Activated CD8-positive, alpha-beta T cell treated with anti-CD3 and anti-CD28 coated beads for 36 hours (primary cell): ENCODE measurements around the gene SALL1. TPM values are rescaled to one million over a fixed set of nuclear protein-coding genes. Genes with fewer than 3 reads are reported as not detected.

Experiments used
- ATAC-seq: fragments of 200-7000 bp; cut with Tn5 transposase; one replicate; pipeline ENCODE4 v1.10.0; 2021; ENCODE audit warnings: mild to moderate bottlenecking, moderate library complexity
- CTCF ChIA-PET: fragments of 350-600 bp; sonication (Branson Sonifier 250); formaldehyde crosslinking; loops from one replicate; lab custom pipeline; 2021; ENCODE audit warnings: antibody characterized with exemption; lab: Charles Lee
- POLR2A ChIA-PET: fragments of 350-600 bp; sonication (Branson Sonifier 250); formaldehyde crosslinking; loops from one replicate; lab custom pipeline; 2021; ENCODE audit warnings: antibody characterized with exemption; lab: Charles Lee
- DNase-seq: peaks from one replicate; pipeline ENCODE4 v3.0.0-alpha.2; 2020
- H3K27ac Mint-ChIP-seq: one replicate; pipeline ENCODE4 v1.8.0; 2021; ENCODE audit warnings: mild to moderate bottlenecking, mixed read lengths
- H3K27me3 Mint-ChIP-seq: one replicate; pipeline ENCODE4 v1.8.0; 2021; ENCODE audit warnings: mixed read lengths
- H3K36me3 Mint-ChIP-seq: one replicate; pipeline ENCODE4 v1.8.0; 2021; ENCODE audit warnings: low read depth, mixed read lengths
- H3K4me1 Mint-ChIP-seq: one replicate; pipeline ENCODE4 v1.8.0; 2021; ENCODE audit warnings: low read depth, mixed read lengths
- H3K4me3 Mint-ChIP-seq: one replicate; pipeline ENCODE4 v1.8.0; 2021; ENCODE audit warnings: mild to moderate bottlenecking, moderate library complexity, mixed read lengths
- H3K9me3 Mint-ChIP-seq: one replicate; pipeline ENCODE4 v1.8.0; 2021; ENCODE audit warnings: mixed read lengths
- CTCF ChIP-seq: fragments of 200-600 bp; IDR thresholded peaks from one replicate; pipeline ENCODE4 v1.8.0; 2022; ENCODE audit warnings: antibody characterized with exemption, mild to moderate bottlenecking
- intact Hi-C: fragments of 100-400 bp; cut with micrococcal nuclease; formaldehyde crosslinking; loops from one replicate; pipeline ENCODE4 v1.10.0; 2022
- total RNA-seq, 2 experiments: library from RNA; stranded (reverse); gene quantifications; one replicate each; pipeline ENCODE4 v1.2.3, GENCODE V29; 2021

The SALL1 gene
- total RNA-seq, 2 experiments from 2014 or later: not detected

- Mint-ChIP-seq H3K4me1 (no peaks in the 10 kb centered on the region), H3K36me3 (no peaks in the 10 kb centered on the region), H3K4me3 (no peak overlapping the region), H3K27ac (no peak overlapping the region), H3K9me3 (no peaks in the 10 kb centered on the region), H3K27me3 (no peaks in the 10 kb centered on the region)
- intact Hi-C loops: no loop called here
- ATAC-seq (no peak), DNase-seq (no peak)
- ChIA-PET CTCF (no interaction called here), POLR2A (no interaction called here)
- no peak for TF ChIP-seq CTCF
Observed at GRCh38 chr16:51181503-51181811, 30.4 kb upstream of the SALL1 start.

GRCh38 chr16:51180719-51181502, 29.8 kb upstream of the SALL1 start:
- intact Hi-C loops: no loop called here
- no peaks in the 10 kb centered on the region for H3K4me1 Mint-ChIP-seq

GRCh38 chr16:51175081-51175480, 24.0 kb upstream of the SALL1 start:
- no peaks in the 10 kb centered on the region for H3K4me1 Mint-ChIP-seq
- CTCF ChIA-PET: no interaction called here
- intact Hi-C loops: no loop called here
- no peak overlapping the region for H3K27ac Mint-ChIP-seq
- no peaks in the 10 kb centered on the region for H3K9me3 Mint-ChIP-seq
- ATAC-seq (no peak), DNase-seq (no peak)
- no peak for TF ChIP-seq CTCF
- H3K4me3 Mint-ChIP-seq: no peak overlapping the region
- POLR2A ChIA-PET: no interaction called here
- no peaks in the 10 kb centered on the region for H3K27me3 Mint-ChIP-seq
- no peaks in the 10 kb centered on the region for H3K36me3 Mint-ChIP-seq

More at GRCh38 chr16:51180719-51181502, 29.8 kb upstream of the SALL1 start:
- ChIA-PET POLR2A (interaction anchor here (0.7 kb wide), 1 partner anchor 17 kb away, joined by 3 read pairs; no protein-coding TSS in a partner anchor), CTCF (no interaction called here)
- TF ChIP-seq CTCF: no peak
- DNase-seq: no peak
- H3K9me3 Mint-ChIP-seq: no peaks in the 10 kb centered on the region
- H3K27ac Mint-ChIP-seq: no peak overlapping the region
- no peaks in the 10 kb centered on the region for H3K27me3 Mint-ChIP-seq
- H3K4me3 Mint-ChIP-seq: no peak overlapping the region
- no peaks in the 10 kb centered on the region for H3K36me3 Mint-ChIP-seq
- ATAC-seq: no peak

GRCh38 chr16:51172368-51172767, 21.3 kb upstream of the SALL1 start:
- DNase-seq (no peak), ATAC-seq (no peak)
- Mint-ChIP-seq H3K9me3 (no peaks in the 10 kb centered on the region), H3K27me3 (no peaks in the 10 kb centered on the region), H3K4me1 (no peaks in the 10 kb centered on the region), H3K27ac (no peak overlapping the region), H3K36me3 (no peaks in the 10 kb centered on the region), H3K4me3 (no peak overlapping the region)
- CTCF ChIA-PET: no interaction called here
- TF ChIP-seq CTCF: no peak
- POLR2A ChIA-PET: no interaction called here
- intact Hi-C loops: no loop called here

GRCh38 chr16:51168755-51169154, 17.7 kb upstream of the SALL1 start:
- ChIA-PET POLR2A (no interaction called here), CTCF (no interaction called here)
- intact Hi-C loops: no loop called here
- ATAC-seq: no peak
- H3K36me3 Mint-ChIP-seq: no peaks in the 10 kb centered on the region
- no peaks in the 10 kb centered on the region for H3K9me3 Mint-ChIP-seq
- no peak for TF ChIP-seq CTCF
- no peak for DNase-seq
- H3K27me3 Mint-ChIP-seq: no peaks in the 10 kb centered on the region
- no peaks in the 10 kb centered on the region for H3K4me1 Mint-ChIP-seq
- no peak overlapping the region for H3K27ac Mint-ChIP-seq
- H3K4me3 Mint-ChIP-seq: no peak overlapping the region
